Bronchial epithelial cell (primary cell): ENCODE data around the gene RWDD3. TPM values are rescaled to one million over a fixed set of nuclear protein-coding genes. Genes with fewer than 3 reads are reported as not detected.

Experiments used
- DNase-seq: peaks from one replicate; pipeline ENCODE4 v3.0.0-alpha.2; 2010; ENCODE audit warnings: low read depth
- FAIRE-seq: peaks from 2 replicates; lab custom pipeline; 2011; peaks lifted over from hg19 to GRCh38; lab: Jason Lieb, UNC
- H3K27me3 ChIP-seq: 2 replicates; pipeline ENCODE4 v1.5.1; 2011; ENCODE audit warnings: low read length; ENCODE audit not compliant: control insufficient read depth, insufficient read depth
- H3K36me3 ChIP-seq: 2 replicates; pipeline ENCODE4 v1.5.1; 2011; ENCODE audit warnings: low read length; ENCODE audit not compliant: control insufficient read depth, insufficient read depth
- H3K4me3 ChIP-seq: 2 replicates; pipeline ENCODE4 v1.5.1; 2011; ENCODE audit warnings: mild to moderate bottlenecking, low read depth, low read length, control low read depth
- total RNA-seq: library from RNA; depleted of rRNA; stranded (reverse); fragments of >200 nt; gene quantifications from 2 replicates; pipeline ENCODE4 v1.2.1, GENCODE V29; 2014
- TF ChIP-seq, protein P1 (sequence below): IDR thresholded peaks from 2 replicates; pipeline ENCODE4 v1.5.1; 2011; ENCODE audit warnings: mild to moderate bottlenecking, moderate library complexity, low read length, control low read depth, inconsistent platforms; ENCODE audit not compliant: insufficient read depth, severe bottlenecking

The RWDD3 gene
- total RNA-seq, 1 donor from 2014 or later = 8.4 TPM

DNA sequence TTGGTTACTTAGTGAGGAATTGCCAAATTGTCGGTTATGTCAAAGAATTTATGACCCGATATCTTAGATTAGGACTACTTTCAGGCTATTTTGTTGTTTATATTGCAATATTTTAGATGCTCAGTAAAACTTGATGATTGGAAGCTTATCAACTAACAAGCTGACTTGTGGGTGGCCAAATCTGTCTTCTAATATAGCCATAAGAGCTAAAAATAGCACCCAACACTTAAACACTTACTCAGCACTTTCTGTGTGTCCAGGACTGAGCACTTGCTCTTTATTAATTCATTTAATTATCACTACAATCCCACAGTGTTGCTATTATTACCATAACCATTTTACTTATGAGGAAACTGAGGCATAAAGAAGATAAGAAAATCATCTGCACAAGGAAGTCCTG lies 50.4 kb downstream of the RWDD3 start:
- no peaks in the 10 kb centered on the region for H3K27me3 ChIP-seq
- H3K4me3 ChIP-seq = no peak overlapping the region
- FAIRE-seq (no peak), DNase-seq (no peak)
- H3K36me3 ChIP-seq = no peaks in the 10 kb centered on the region
- TF ChIP-seq, protein P1, sequence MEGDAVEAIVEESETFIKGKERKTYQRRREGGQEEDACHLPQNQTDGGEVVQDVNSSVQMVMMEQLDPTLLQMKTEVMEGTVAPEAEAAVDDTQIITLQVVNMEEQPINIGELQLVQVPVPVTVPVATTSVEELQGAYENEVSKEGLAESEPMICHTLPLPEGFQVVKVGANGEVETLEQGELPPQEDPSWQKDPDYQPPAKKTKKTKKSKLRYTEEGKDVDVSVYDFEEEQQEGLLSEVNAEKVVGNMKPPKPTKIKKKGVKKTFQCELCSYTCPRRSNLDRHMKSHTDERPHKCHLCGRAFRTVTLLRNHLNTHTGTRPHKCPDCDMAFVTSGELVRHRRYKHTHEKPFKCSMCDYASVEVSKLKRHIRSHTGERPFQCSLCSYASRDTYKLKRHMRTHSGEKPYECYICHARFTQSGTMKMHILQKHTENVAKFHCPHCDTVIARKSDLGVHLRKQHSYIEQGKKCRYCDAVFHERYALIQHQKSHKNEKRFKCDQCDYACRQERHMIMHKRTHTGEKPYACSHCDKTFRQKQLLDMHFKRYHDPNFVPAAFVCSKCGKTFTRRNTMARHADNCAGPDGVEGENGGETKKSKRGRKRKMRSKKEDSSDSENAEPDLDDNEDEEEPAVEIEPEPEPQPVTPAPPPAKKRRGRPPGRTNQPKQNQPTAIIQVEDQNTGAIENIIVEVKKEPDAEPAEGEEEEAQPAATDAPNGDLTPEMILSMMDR = no peak

DNA sequence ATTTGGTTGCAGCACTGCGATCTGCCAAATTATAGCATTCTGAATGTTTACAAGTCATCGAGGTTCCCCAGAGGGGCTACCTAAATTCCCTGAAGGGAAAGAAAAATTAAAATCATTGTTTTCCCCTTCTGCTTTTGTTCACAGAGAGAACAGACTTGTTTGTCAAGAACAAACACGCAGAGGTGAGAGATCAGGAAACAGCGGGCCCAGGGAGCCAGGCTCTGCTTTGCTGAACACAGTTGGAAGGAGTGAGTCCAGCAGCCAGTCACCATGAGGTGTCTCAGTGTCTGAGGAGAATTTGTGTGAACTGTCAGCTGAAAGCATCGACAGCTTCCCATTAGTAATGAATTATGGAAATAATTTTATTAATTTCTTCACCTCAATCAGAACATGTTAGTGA lies 52.5 kb downstream of the RWDD3 start:
- Histone ChIP-seq H3K4me3 (no peak overlapping the region), H3K27me3 (no peaks in the 10 kb centered on the region), H3K36me3 (no peaks in the 10 kb centered on the region)
- TF ChIP-seq, protein P1 = no peak
- DNase-seq (peak; percentile 73), FAIRE-seq (no peak)

DNA sequence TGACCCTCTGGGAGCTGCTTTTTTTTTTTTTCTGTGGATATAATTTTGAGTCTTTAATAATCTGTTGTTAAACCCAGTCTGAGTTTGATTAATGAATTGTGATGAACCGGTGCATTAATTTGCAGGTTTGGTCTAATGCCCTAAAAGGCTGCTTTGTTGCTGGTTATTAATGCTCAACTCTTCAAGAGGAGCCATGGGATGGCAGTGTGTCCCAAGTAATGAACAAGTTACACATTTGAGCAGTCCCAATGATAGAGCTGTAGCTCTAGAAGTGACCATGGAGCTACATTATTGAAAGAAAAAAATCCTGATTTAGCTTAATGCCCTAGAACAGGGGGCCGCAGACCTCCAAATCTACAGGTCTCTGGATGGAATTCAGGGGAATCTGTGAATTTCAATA lies 53.1 kb downstream of the RWDD3 start:
- TF ChIP-seq, protein P1 = no peak
- H3K27me3 ChIP-seq = no peaks in the 10 kb centered on the region
- no peaks in the 10 kb centered on the region for H3K36me3 ChIP-seq
- H3K4me3 ChIP-seq = no peak overlapping the region
- DNase-seq (peak; percentile 10), FAIRE-seq (no peak)

DNA sequence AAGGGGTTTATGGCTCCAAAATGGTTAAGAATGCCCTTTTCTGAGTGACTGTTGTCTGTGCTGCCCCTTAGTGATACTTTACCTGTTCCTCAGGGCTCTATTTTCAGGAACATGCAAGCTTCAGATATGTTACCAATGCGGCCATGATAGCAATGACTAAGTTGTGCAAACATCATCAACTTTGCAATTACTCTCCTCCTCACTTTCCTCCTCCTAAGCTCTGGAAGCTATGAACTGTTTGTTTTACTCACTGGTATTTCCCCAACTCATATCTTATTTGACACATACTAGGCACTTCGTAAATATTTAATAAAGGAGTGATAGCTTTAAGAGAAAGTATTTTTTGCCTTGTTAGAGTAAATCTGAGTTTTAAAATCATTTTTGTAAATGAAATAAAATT lies 53.8 kb downstream of the RWDD3 start:
- TF ChIP-seq, protein P1 = no peak
- peak; percentile 80 for DNase-seq
- no peak for FAIRE-seq
- no peak overlapping the region for H3K4me3 ChIP-seq
- H3K27me3 ChIP-seq = no peaks in the 10 kb centered on the region
- no peaks in the 10 kb centered on the region for H3K36me3 ChIP-seq

Other genes with a start within 250 kb of the RWDD3 start
- 0.53 and 1.3 TPM in 2 replicates for gene ALG14, start 161.3 kb upstream of the RWDD3 start, total RNA-seq
- gene TLCD4, start 116.9 kb upstream of the RWDD3 start, total RNA-seq = 0.51 and 0.53 TPM in 2 replicates